DMS53 (cell line): ENCODE data around the gene DUSP7.

Experiments
- DNase-seq: peaks from one replicate; lab custom pipeline; 2025; lab: John Stamatoyannopoulos, UW

Gene DUSP7

DNA sequence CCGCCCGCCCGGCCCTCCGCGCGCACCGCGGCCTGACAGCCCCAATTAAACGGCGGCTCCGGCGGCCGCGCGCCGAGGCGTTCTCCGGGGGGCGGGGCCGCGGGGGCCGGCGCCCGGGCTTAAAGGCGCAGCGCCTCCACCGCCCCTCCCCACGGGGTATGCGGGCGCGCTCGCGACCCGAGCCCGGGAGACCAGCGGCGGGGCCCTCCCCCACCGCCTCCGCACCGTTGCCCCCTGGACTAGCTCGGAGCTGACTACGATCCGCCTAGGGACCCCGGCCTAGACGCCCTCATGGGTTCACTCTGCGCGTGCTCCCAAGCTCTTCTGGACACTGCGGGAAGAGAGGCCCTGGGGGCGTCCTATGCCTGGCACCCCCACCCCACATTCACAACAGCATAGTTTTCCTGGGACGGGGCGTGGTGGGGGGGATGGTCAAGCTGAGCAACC lies at the start of gene DUSP7:
Gene DUSP7, minus strand, starts transcription at position 51 of the 447 bp plus-strand sequence. CDS start 205 bp downstream, outside the sequence.
- DNase-seq, result peak; percentile 68

- no peak for DNase-seq
Observed at GRCh38 chr3:52104684-52105640, 48.6 kb upstream of the DUSP7 start.

DNA sequence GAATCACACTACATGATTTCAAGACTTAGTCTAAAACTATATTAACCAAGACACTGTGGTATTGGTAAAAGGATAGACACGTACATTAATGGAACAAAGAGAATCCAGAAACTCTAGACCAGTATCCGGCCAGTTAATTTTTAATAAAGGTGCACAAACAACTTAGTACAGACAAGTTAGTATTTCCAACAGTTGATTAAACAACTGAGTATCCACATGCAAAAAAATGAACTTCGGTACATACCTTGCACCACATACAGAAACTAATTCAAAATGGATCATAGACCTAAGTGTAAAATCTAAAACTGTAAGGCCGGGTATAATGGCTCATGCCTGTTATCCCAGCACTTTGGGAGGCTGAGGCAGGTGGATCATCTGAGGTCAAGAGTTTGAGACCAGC lies 46.6 kb upstream of the DUSP7 start:
- no peak for DNase-seq

- DNase-seq, result no peak
Observed at GRCh38 chr3:52099001-52099401, 42.6 kb upstream of the DUSP7 start.

- no peak for DNase-seq
Observed at GRCh38 chr3:52097851-52098507, 41.6 kb upstream of the DUSP7 start.

GRCh38 chr3:52095990-52096775 lies 39.8 kb upstream of the DUSP7 start:
- no peak for DNase-seq

DNA sequence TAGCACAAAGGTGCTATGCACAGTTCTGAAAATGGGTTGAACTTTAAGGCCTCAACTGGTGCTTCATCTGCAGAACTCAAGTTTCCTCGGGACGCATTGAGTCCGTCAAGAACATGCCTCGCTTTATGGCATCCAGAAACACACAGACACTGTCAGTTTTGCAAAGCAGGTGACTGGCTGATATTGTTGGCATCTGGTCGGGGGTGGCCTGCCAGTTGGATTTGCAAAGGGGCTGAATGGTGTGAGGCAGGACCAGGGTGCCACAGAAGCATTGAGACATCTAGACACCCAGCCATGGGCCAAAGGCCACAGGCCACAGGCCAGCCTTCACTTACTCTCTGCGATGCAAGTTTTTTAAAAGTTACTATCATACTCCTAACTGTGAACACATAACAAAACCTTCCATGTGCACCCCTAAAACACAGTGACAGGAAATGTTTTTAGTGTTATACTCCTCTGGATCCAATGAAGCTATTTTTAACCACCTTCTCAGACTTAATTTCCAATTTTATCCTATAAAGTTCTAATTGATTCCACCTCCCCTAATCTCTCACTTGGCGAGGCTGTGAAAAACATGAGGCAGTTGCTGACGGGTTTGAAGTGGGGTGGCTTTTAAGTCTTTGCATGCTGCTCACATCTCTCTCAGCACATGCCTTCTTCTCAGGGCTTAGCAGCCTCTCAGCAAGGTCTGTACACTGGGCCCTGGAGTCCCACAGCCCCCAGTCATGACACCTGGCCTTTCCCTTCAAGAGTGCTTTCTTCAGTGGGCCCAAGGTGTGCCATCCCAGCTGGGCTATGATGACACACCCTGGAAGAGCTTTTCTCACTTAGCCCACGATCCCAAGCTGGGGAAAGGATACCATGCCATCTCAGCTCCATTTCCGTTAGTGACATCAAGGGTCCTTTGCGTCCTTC lies 38.5 kb upstream of the DUSP7 start:
- no peak for DNase-seq

DNA sequence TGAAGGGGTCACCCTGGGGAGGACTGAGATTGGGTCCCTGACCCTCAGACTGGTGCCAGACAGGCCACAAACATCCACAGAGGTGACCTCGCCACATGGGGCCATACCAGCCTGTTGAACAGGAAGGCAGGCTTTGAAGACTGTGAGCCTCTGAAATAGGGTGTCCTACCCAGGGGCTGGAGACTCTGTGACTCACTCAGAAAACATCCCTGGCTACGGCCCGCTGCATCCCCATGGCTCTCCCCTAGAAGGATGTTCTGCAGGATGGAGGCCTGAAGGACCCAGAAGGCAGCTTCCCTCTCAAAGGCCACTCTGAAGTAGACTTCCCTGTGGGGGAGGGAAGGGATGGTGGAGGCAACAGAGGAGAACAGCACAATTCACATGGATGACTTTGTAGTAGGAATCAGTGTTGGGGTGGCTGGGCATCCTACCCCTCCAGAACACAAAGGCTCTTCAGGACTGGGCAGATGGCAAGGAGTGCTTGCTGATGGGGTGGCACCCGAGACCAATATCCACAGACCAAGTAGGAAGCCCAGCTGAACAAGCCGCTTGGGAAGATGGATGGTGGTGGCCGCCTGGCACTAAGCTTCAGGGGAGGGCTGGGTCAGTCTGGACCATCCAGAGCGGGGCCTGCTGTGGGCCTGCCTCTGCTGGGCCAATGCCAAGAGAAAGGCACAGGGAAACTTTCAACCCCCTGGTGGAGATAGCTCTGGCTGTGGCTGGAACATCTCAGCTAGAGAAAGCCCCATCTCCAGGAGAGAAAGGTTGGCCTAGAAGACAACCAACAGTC lies 37.6 kb upstream of the DUSP7 start:
- DNase-seq, result peak; percentile 39

DNA sequence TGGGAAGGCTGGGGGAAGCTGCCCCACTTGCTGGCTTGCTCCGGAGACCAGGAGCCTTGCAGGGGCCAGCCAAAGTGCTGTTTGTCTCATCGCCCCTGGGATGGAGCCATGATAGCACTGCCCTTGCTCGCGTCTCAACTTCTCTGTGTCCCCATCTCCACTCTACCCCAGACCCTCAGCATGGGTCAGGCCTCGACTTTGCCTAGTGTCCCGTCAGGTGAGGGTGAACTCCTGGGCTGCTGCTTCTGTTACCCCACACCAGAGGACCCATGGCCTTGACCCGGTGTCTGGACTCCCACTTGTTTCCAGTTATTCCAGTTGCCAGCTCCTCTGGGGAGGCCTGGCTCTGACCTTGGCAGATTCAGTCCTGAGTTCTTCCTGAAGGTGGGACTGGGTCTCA lies 36.5 kb upstream of the DUSP7 start:
- DNase-seq, result no peak

DNA sequence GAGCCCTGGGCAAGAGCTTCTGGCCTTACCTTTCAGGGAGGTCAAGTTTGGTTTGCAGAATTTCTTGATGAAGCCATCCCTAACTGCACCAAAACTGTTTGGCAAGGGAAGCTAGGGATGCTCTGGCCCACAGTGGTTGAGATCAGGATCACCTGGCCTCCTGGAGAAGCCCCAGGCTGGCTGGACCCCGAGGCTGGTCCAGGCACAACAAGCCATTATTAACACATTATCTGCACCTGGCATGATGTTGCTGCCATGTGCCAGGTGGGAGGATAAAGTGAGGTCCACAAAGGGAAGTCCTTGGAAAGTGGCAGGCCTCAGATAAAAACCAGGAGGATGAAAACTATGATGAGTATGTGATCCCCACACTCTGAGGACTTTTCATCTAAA lies 35.9 kb upstream of the DUSP7 start:
- DNase-seq, result no peak

DNA sequence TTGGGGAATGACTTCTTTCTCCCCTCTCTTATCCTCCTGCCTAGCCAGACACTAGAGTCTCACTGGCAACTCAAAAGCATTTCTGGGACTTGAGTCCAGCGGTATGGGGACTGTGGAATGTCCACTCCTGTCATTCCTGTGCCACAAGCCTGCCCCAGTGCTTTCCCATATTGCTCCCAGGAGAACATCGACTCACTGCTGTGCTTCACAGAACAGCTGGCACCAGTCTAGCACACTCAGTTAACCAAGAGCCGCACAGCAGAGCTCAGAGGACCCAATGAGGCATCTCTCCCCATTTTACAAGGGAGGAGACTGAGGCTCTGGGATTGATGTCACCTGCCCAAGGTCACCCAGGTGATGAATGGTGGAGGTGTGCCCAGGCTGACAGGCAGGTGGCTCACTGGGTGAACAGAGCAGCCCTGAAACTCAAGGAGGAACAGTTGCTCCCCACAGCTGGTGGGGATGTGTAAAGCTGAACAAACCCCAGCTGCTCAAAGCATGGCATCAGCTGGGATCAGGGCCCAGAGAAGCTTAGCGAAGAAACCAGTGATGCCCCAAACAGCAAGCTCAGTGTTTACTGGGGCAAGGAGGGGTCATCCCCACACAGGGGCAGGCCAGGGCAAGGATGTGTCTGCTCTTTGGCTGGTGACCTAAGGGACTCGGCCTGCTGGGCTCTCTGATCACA lies 35.4 kb upstream of the DUSP7 start:
- no peak for DNase-seq

DNA sequence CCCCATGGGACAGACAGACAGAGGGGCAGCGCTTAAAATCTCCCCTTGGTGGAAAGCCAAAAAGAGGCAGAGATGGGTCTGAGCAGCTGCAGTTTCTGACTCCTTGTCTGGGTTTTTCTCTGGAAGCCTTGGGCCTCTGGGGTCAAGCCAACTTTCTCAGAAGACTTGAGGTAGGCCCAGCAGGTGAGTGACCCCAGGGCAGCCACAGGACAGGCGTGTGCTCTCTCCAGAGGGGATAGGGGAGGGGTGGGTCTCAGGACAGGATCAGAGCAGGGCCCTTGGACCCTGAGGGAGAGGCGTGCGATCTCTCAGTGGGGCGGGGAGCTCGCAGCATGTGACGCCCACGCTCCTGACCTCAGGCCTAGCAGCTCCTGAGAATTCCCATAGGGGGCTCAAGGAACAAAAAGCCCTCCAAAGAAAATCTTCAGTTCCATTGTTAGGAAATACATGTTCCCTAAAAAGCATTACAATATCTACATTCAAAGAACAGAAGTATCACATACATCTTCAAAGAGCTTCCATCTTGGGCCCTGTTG lies 34.6 kb upstream of the DUSP7 start:
- no peak for DNase-seq

GRCh38 chr3:52090131-52090932 lies 34.0 kb upstream of the DUSP7 start:
- DNase-seq, result no peak

- DNase-seq, result no peak
Observed at GRCh38 chr3:52089691-52090090, 33.3 kb upstream of the DUSP7 start.

DNA sequence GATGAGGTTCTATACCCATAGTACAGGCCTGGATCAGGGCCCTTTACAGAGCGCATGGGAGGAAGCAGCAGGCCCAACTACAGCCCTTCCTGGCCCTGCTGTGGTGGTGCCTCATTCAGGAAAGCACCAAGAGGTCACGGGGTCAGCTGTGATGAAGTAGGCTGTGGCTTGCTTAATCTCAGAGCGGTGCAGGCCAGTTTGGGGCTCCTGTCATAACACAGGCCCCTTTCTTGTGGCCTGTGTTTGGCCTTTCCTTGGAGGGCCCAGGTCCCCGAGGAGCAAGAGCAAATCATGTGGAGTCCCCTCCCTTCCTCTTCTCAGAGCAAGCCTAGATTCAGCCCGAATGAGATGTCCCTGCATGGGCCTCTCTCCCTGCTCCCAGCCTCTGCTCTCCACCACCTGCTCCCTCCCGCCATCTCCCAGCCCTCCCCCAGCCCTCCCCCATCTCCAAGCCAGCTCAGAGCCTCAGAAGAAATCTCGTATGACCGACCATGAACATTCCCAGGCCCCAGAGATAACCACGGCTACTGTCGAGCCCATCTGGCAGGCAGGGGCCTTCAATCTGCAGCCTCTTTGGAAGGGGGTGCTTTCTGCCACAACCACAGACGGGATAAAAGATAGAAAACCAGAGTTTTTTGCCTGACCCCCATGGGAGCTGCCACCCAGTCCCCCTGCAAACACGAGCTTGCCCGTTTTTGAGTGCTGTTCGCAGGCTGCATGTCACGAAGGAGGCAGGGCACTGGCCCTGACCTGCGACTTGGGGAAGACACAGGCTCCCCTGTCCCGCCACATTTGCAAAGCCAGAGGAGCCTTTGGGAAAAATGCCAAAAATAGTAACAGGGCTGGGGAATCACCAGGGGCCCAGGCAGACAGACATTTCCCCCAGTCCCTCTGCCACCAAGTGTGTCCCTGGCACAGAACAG lies 32.3 kb upstream of the DUSP7 start:
- no peak for DNase-seq

GRCh38 chr3:52087731-52088130 lies 31.4 kb upstream of the DUSP7 start:
- DNase-seq, result no peak

DNA sequence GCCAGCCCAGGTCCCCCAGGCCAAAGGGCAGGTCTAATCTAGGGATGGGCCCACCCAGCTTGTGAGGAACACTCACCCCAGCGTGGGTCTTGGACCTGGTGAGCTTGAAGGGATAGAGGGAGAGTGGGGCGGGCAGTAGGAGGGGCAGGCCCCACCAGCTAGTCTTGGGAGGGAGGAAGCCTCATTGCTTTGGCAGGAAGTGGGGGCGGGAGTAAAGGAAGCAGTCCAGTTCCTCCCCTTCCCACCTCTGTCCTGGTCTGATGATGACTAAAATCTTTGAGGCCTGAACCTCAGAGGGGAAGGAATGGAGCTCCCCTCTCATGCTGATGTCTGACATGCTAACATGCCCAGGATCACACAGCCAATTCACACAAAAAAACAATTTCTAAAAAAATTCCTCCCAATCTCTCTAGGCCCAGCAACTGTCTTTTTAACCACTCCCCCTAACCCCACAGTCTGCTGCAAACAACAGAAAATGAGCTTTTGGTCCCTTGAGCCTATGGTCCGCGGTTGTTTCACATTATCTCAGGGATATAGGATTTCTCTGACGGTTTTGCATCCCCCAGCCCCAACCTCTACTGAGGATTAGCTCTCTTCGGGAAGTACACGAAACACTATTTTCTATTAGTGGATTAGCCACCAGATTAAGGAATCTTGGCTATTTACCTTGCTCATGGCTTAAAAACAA lies 30.7 kb upstream of the DUSP7 start:
- no peak for DNase-seq
